Measurements from ENCODE around the gene DDOST.
"Not testable (repeated sequence)": the region's sequence is repeated elsewhere in the genome, so short reads cannot be mapped to it uniquely, and the experiment has no call there.

The DDOST gene

DNA sequence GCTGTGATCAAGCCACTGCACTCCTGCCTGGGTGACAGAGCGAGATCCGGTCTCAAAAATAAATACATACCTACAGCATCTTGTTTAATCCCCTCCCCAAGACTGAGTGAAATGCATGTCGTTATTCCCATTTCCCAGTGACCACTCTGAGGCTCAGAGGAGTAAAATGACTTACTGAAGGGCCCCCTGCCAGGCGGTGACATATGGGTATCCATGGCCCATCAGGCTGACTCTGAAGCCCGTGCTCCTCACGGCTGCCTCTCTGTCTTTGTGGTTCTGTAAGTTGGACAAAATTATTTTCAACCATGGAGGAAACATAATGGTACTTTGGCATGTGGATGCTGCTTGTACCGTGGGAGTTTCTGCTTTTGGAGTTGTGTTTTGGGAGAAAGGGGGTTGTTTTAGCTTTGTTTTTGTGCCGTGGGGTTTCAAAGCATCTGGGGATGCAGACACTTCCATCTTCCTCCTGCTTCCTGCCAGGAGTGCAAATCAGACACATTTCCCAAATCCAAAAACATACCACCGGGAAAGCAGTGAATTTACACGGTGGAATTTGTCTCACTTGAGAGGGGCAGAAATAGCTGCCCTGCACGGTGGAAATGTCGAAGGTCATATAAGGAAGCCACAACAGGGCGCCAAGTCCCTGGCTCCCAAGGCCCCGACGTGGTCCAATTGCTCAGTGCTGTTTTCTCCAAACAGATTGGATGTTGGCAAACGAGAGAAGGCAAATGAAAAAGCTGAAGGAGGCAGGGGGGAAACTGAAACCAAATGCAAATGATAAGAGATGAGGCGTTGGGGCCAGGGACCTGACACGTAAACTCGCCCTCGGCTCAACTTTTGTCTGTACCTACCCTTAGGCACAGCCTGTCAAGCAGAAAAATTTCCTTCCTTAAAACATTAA is 45.0 kb downstream of the DDOST start:
- H3K27ac ChIP-seq: no peak overlapping the region
- TF ChIP-seq ZFX (IDR thresholded peaks at IDR 0.05; ENCODE audit: borderline replicate concordance): no peak
- TF ChIP-seq, protein P1, sequence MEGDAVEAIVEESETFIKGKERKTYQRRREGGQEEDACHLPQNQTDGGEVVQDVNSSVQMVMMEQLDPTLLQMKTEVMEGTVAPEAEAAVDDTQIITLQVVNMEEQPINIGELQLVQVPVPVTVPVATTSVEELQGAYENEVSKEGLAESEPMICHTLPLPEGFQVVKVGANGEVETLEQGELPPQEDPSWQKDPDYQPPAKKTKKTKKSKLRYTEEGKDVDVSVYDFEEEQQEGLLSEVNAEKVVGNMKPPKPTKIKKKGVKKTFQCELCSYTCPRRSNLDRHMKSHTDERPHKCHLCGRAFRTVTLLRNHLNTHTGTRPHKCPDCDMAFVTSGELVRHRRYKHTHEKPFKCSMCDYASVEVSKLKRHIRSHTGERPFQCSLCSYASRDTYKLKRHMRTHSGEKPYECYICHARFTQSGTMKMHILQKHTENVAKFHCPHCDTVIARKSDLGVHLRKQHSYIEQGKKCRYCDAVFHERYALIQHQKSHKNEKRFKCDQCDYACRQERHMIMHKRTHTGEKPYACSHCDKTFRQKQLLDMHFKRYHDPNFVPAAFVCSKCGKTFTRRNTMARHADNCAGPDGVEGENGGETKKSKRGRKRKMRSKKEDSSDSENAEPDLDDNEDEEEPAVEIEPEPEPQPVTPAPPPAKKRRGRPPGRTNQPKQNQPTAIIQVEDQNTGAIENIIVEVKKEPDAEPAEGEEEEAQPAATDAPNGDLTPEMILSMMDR (IDR thresholded peaks at IDR 0.05): no peak

GRCh38 chr1:20614131-20614579 is 47.0 kb downstream of the DDOST start:
- TF ChIP-seq, protein P1 (IDR thresholded peaks at IDR 0.05): no peak
- no peak for TF ChIP-seq ZFX (IDR thresholded peaks at IDR 0.05; ENCODE audit: borderline replicate concordance)
- peak overlapping the region; percentile 76 for H3K27ac ChIP-seq

GRCh38 chr1:20612221-20612746 is 48.9 kb downstream of the DDOST start:
- H3K27ac ChIP-seq: peak overlapping the region; percentile 20; the same call in 1 of the 2 replicates
- TF ChIP-seq ZFX (IDR thresholded peaks at IDR 0.05; ENCODE audit: borderline replicate concordance): no peak
- TF ChIP-seq, protein P1 (IDR thresholded peaks at IDR 0.05): no peak

GRCh38 chr1:20611652-20612051 is 49.5 kb downstream of the DDOST start:
- no peak for TF ChIP-seq ZFX (IDR thresholded peaks at IDR 0.05; ENCODE audit: borderline replicate concordance)
- TF ChIP-seq, protein P1 (IDR thresholded peaks at IDR 0.05): no peak
- no peak overlapping the region for H3K27ac ChIP-seq

DNA sequence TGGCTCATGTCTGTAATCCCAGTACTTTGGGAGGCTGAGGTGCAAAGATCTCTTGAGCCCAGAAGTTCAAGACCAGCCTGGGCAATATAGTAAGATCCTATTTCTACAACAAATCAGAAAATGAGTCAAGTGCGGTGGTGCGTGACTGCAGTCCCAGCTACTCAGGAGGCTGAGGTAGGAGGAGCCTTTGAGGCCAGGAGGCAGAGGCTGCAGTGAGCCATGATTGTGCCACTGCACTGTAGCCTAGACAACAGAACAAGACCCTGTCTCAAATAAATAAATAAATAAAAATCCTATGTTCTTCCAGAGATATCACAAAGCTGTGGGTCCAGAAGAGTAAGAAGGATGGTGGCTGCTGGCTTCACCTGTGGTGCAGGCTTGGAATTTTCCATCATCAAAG is 50.2 kb downstream of the DDOST start:
- no peak overlapping the region for H3K27ac ChIP-seq
- no peak for TF ChIP-seq ZFX (IDR thresholded peaks at IDR 0.05; ENCODE audit: borderline replicate concordance)
- TF ChIP-seq, protein P1 (IDR thresholded peaks at IDR 0.05): no peak

GRCh38 chr1:20609541-20609940 is 51.6 kb downstream of the DDOST start:
- no peak for TF ChIP-seq ZFX (IDR thresholded peaks at IDR 0.05; ENCODE audit: borderline replicate concordance)
- TF ChIP-seq, protein P1 (IDR thresholded peaks at IDR 0.05): no peak

DNA sequence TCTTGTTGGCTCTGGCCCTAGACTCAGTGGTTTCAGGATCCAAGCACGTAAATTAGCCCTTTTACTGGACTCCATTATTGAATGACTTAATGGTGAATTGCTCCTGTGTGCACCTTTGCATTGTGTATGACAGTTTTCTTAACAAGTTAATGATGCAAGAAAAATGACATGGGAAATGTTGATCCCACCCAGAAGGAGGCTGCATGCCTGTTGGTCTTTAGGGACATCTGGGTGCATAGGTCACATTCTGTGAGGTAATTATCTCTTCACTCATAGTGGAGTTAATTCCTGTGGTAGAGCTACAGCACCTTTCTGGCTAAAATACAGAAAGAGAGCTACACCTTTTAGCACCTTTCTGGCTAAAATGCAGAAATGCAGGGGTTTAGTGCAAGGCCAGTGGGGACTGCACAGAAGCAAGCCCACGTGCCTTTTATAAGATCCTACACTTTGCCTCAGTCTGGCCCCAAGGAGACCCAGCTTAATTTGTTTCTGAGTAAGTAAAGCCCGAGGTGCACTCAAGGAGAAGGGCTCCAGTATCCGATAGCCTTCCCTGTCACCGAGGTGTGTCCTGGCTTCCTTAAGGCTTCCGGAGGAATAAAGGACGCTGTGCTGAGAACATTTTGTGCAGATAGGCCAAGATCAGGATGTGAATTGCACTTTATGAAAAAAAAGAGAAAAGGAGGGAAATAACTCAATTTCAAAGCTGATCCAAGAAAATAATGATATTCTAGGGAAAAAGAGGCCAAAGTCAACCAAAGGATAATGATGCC is 54.2 kb downstream of the DDOST start:
- not testable (repeated sequence) for H3K27ac ChIP-seq

More at GRCh38 chr1:20609541-20609940, 51.6 kb downstream of the DDOST start:
- H3K27ac ChIP-seq: no peak overlapping the region

All from 22Rv1 (cell line).